HepG2 (cell line): ENCODE measurements around the gene KRT17. TPM values are rescaled to one million over a fixed set of nuclear protein-coding genes. Genes with fewer than 3 reads are reported as not detected.

Source experiments
- ARHGAP35 ChIP-seq: sonication (generic); formaldehyde crosslinking; IDR thresholded peaks from 2 replicates; pipeline ENCODE4 v1.9.0; 2022; ENCODE audit warnings: mild to moderate bottlenecking, inconsistent platforms, moderate library complexity, missing genetic modification reagents, borderline replicate concordance
- ATF7-NPFF ChIP-seq: sonication (generic); formaldehyde crosslinking; IDR thresholded peaks from 2 replicates; pipeline ENCODE4 v1.8.1; 2023; ENCODE audit warnings: mild to moderate bottlenecking, low read depth, missing genetic modification reagents, moderate library complexity
- HMG20B ChIP-seq: conservative IDR thresholded peaks from 2 replicates; pipeline ENCODE4 v1.6.1; 2016; ENCODE audit warnings: missing genetic modification reagents, missing compliant biosample characterization
- MLLT10 ChIP-seq: sonication (generic); formaldehyde crosslinking; IDR thresholded peaks from 2 replicates; pipeline ENCODE4 v1.4.0; 2020; ENCODE audit warnings: missing genetic modification reagents
- NCOA1 ChIP-seq: sonication (generic); formaldehyde crosslinking; IDR thresholded peaks from 2 replicates; pipeline ENCODE4 v1.9.0; 2021; ENCODE audit warnings: missing genetic modification reagents
- NR2F2 ChIP-seq: IDR thresholded peaks from 2 replicates; pipeline ENCODE4 v1.6.1; 2012; ENCODE audit warnings: low read depth, inconsistent platforms, borderline replicate concordance
- SRF ChIP-seq: IDR thresholded peaks from 2 replicates; pipeline ENCODE4 v1.6.1; 2011; ENCODE audit warnings: mild to moderate bottlenecking, low read depth, low read length, moderate library complexity
- TCF7 ChIP-seq: sonication (generic); IDR thresholded peaks from 2 replicates; pipeline ENCODE4 v1.6.1; 2016; ENCODE audit warnings: antibody characterized with exemption, low read depth
- ZNF773 ChIP-seq: sonication (generic); formaldehyde crosslinking; IDR thresholded peaks from 2 replicates; pipeline ENCODE4 v1.4.0; 2020; ENCODE audit warnings: missing genetic modification reagents, borderline replicate concordance
- polyA plus RNA-seq, 8 experiments: library from polyadenylated mRNA; depleted of rRNA in 3 of 8; stranded (reverse) in 7 of 8; unstranded in 1 of 8; fragments of >200 nt; fragmentation: Illumina TruSeq in 4 of 8; extraction: Trizol in 4 of 8; gene quantifications; 2 replicates each; pipeline versions ENCODE4 v1.2.1 to v1.2.3, GENCODE V29; 2011 to 2016; ENCODE audit warnings: low read depth in 4 of 8, missing spikeins in 1 of 8, mixed read lengths in 1 of 8; ENCODE audit not compliant: insufficient read depth in 1 of 8
- total RNA-seq, 5 experiments: library from RNA; depleted of rRNA; stranded (reverse); fragments of >200 nt; fragmentation: Illumina TruSeq; extraction: Trizol; gene quantifications; 2 replicates each; pipeline ENCODE4 v1.2.3, GENCODE V29; 2016; ENCODE audit warnings: low read depth in 1 of 5
- TF ChIP-seq, protein P1 (sequence below): sonication (generic); formaldehyde crosslinking; IDR thresholded peaks from 2 replicates; pipeline ENCODE4 v1.9.0; 2022; ENCODE audit warnings: missing genetic modification reagents, mild to moderate bottlenecking, borderline replicate concordance
- TF ChIP-seq, protein P2 (sequence below): sonication (generic); formaldehyde crosslinking; IDR thresholded peaks from 2 replicates; pipeline ENCODE4; 2020; ENCODE audit warnings: missing genetic modification reagents, mild to moderate bottlenecking, borderline replicate concordance
- TF ChIP-seq, protein P3 (sequence below): sonication (generic); formaldehyde crosslinking; IDR thresholded peaks from 2 replicates; pipeline ENCODE4 v1.4.0; 2020; ENCODE audit warnings: missing genetic modification reagents
- TF ChIP-seq, protein P4 (sequence below): sonication (generic); formaldehyde crosslinking; IDR thresholded peaks from 2 replicates; pipeline ENCODE4 v1.5.0; 2020; ENCODE audit warnings: missing genetic modification reagents, mild to moderate bottlenecking, borderline replicate concordance
- TF ChIP-seq, protein P5 (sequence below): fragments of 450-650 bp; IDR thresholded peaks from 2 replicates; pipeline ENCODE4 v1.6.1; 2017; ENCODE audit warnings: mild to moderate bottlenecking

The KRT17 gene
- total and polyA plus RNA-seq, 2 of the 13 experiments (the other 11 are each of a cell fraction or from before 2014, with no cell fraction given) = 0.38 to 0.82 TPM

DNA sequence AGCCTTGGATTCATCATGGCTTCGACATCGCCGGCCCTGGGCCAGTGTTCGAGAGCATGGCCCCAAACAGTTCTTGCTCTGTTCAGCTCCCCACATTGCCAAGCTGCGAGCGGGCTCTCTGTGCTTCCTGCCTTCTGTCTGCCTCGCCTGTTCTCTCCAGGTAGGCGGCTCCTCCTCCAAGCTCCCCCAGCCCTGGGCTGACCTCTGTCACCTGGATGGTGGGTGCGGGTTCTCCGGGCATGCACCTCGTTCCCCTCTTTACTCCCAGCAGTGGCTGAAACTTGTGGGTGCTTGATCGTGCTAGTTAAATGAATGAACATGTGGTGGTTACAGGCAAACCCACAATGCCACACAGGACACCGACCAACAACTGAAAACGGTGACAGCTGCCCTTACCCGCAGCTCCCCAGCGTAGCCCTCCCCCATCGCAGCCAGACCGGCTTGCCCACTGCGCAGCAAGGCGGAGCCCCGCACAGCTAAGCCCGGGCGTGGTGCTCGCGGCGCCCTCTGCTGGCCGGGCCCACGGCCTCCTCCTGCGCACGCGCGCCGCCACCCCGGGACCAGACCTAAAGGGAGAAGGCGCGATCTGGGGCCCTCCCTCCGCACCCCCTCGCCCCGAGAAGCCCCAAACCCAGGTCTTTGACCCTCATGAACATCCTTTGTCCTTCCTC is 41.3 kb upstream of the KRT17 start (continued):
- TF ChIP-seq, protein P1, sequence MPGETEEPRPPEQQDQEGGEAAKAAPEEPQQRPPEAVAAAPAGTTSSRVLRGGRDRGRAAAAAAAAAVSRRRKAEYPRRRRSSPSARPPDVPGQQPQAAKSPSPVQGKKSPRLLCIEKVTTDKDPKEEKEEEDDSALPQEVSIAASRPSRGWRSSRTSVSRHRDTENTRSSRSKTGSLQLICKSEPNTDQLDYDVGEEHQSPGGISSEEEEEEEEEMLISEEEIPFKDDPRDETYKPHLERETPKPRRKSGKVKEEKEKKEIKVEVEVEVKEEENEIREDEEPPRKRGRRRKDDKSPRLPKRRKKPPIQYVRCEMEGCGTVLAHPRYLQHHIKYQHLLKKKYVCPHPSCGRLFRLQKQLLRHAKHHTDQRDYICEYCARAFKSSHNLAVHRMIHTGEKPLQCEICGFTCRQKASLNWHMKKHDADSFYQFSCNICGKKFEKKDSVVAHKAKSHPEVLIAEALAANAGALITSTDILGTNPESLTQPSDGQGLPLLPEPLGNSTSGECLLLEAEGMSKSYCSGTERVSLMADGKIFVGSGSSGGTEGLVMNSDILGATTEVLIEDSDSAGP (CRISPR knock-in tag) = peak; percentile 87
- TF ChIP-seq NR2F2 (peak; percentile 32; the same call in 1 of the 2 replicates), SRF (no peak), ARHGAP35 (no peak), ATF7-NPFF (peak; percentile 80; the same call in 1 of the 2 replicates), NCOA1 (CRISPR knock-in tag) (no peak), ZNF773 (CRISPR knock-in tag) (no peak), MLLT10 (CRISPR knock-in tag) (no peak), HMG20B (no peak; the same call in 1 of the 2 replicates), TCF7 (no peak)
- TF ChIP-seq, protein P2, sequence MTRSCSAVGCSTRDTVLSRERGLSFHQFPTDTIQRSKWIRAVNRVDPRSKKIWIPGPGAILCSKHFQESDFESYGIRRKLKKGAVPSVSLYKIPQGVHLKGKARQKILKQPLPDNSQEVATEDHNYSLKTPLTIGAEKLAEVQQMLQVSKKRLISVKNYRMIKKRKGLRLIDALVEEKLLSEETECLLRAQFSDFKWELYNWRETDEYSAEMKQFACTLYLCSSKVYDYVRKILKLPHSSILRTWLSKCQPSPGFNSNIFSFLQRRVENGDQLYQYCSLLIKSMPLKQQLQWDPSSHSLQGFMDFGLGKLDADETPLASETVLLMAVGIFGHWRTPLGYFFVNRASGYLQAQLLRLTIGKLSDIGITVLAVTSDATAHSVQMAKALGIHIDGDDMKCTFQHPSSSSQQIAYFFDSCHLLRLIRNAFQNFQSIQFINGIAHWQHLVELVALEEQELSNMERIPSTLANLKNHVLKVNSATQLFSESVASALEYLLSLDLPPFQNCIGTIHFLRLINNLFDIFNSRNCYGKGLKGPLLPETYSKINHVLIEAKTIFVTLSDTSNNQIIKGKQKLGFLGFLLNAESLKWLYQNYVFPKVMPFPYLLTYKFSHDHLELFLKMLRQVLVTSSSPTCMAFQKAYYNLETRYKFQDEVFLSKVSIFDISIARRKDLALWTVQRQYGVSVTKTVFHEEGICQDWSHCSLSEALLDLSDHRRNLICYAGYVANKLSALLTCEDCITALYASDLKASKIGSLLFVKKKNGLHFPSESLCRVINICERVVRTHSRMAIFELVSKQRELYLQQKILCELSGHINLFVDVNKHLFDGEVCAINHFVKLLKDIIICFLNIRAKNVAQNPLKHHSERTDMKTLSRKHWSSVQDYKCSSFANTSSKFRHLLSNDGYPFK = peak; percentile 58
- TF ChIP-seq, protein P3, sequence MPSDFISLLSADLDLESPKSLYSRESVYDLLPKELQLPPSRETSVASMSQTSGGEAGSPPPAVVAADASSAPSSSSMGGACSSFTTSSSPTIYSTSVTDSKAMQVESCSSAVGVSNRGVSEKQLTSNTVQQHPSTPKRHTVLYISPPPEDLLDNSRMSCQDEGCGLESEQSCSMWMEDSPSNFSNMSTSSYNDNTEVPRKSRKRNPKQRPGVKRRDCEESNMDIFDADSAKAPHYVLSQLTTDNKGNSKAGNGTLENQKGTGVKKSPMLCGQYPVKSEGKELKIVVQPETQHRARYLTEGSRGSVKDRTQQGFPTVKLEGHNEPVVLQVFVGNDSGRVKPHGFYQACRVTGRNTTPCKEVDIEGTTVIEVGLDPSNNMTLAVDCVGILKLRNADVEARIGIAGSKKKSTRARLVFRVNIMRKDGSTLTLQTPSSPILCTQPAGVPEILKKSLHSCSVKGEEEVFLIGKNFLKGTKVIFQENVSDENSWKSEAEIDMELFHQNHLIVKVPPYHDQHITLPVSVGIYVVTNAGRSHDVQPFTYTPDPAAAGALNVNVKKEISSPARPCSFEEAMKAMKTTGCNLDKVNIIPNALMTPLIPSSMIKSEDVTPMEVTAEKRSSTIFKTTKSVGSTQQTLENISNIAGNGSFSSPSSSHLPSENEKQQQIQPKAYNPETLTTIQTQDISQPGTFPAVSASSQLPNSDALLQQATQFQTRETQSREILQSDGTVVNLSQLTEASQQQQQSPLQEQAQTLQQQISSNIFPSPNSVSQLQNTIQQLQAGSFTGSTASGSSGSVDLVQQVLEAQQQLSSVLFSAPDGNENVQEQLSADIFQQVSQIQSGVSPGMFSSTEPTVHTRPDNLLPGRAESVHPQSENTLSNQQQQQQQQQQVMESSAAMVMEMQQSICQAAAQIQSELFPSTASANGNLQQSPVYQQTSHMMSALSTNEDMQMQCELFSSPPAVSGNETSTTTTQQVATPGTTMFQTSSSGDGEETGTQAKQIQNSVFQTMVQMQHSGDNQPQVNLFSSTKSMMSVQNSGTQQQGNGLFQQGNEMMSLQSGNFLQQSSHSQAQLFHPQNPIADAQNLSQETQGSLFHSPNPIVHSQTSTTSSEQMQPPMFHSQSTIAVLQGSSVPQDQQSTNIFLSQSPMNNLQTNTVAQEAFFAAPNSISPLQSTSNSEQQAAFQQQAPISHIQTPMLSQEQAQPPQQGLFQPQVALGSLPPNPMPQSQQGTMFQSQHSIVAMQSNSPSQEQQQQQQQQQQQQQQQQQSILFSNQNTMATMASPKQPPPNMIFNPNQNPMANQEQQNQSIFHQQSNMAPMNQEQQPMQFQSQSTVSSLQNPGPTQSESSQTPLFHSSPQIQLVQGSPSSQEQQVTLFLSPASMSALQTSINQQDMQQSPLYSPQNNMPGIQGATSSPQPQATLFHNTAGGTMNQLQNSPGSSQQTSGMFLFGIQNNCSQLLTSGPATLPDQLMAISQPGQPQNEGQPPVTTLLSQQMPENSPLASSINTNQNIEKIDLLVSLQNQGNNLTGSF (CRISPR knock-in tag) = no peak
- TF ChIP-seq, protein P4, sequence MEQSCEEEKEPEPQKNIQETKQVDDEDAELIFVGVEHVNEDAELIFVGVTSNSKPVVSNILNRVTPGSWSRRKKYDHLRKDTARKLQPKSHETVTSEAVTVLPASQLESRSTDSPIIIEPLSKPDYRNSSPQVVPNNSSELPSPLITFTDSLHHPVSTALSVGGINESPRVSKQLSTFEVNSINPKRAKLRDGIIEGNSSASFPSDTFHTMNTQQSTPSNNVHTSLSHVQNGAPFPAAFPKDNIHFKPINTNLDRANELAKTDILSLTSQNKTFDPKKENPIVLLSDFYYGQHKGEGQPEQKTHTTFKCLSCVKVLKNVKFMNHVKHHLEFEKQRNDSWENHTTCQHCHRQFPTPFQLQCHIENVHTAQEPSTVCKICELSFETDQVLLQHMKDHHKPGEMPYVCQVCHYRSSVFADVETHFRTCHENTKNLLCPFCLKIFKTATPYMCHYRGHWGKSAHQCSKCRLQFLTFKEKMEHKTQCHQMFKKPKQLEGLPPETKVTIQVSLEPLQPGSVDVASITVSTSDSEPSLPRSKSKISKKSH (CRISPR knock-in tag) = no peak
- TF ChIP-seq, protein P5, sequence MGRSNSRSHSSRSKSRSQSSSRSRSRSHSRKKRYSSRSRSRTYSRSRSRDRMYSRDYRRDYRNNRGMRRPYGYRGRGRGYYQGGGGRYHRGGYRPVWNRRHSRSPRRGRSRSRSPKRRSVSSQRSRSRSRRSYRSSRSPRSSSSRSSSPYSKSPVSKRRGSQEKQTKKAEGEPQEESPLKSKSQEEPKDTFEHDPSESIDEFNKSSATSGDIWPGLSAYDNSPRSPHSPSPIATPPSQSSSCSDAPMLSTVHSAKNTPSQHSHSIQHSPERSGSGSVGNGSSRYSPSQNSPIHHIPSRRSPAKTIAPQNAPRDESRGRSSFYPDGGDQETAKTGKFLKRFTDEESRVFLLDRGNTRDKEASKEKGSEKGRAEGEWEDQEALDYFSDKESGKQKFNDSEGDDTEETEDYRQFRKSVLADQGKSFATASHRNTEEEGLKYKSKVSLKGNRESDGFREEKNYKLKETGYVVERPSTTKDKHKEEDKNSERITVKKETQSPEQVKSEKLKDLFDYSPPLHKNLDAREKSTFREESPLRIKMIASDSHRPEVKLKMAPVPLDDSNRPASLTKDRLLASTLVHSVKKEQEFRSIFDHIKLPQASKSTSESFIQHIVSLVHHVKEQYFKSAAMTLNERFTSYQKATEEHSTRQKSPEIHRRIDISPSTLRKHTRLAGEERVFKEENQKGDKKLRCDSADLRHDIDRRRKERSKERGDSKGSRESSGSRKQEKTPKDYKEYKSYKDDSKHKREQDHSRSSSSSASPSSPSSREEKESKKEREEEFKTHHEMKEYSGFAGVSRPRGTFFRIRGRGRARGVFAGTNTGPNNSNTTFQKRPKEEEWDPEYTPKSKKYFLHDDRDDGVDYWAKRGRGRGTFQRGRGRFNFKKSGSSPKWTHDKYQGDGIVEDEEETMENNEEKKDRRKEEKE = no peak
